Panc1 (cell line): Measurements from ENCODE around the gene RANBP3L. TPM values are rescaled to one million over a fixed set of nuclear protein-coding genes. Genes with fewer than 3 reads are reported as not detected.

Experiments used
- ATAC-seq: fragments of 200-7000 bp; cut with Tn5 transposase; 2 replicates; pipeline ENCODE4 v1.9.1; 2020; ENCODE audit warnings: mild to moderate bottlenecking, moderate library complexity
- BruUV-seq: library from RNA; stranded (reverse); fragments of 400-500 nt; replicated peaks from 2 replicates; lab custom pipeline; 2021; lab: Mats Ljungman, UMichigan
- CTCF ChIA-PET: fragments of 300-600 bp; sonication (Branson Sonifier 250); formaldehyde crosslinking; loops from one replicate; lab custom pipeline; 2022; ENCODE audit warnings: antibody characterized with exemption; lab: Charles Lee
- POLR2A ChIA-PET: fragments of 300-600 bp; sonication (Branson Sonifier 250); formaldehyde crosslinking; loops from one replicate; lab custom pipeline; 2022; ENCODE audit warnings: antibody characterized with exemption; lab: Charles Lee
- DNase-seq: peaks from one replicate; pipeline ENCODE4 v3.0.0-alpha.2; 2010; ENCODE audit warnings: low read depth, low spot score
- H3K27ac ChIP-seq: 2 replicates; pipeline ENCODE4 v1.5.1; 2011; ENCODE audit warnings: mild to moderate bottlenecking, low read length, inconsistent platforms
- H3K27me3 ChIP-seq: fragments of 200-500 bp; sonication (Bioruptor generic); 2 replicates; pipeline ENCODE4 v1.6.0; 2014; ENCODE audit warnings: low read length, inconsistent platforms; ENCODE audit not compliant: control insufficient read depth, insufficient read depth
- H3K36me3 ChIP-seq: fragments of 200-500 bp; sonication (Bioruptor generic); 2 replicates; pipeline ENCODE4 v1.5.1; 2014; ENCODE audit warnings: inconsistent platforms, mild to moderate bottlenecking, low read length, moderate library complexity; ENCODE audit not compliant: control insufficient read depth, insufficient read depth
- H3K4me1 ChIP-seq: 2 replicates; pipeline ENCODE4 v1.5.1; 2011; ENCODE audit warnings: inconsistent platforms, mild to moderate bottlenecking, low read length, moderate library complexity; ENCODE audit not compliant: control insufficient read depth, insufficient read depth
- H3K4me3 ChIP-seq, 2 experiments: 2 replicates each; pipeline ENCODE4 v1.5.1; 2011 to 2012; ENCODE audit warnings: low read depth in 2 of 2, low read length in 2 of 2, mild to moderate bottlenecking in 2 of 2, inconsistent platforms in 1 of 2, moderate library complexity in 1 of 2
- H3K9me3 ChIP-seq: fragments of 200-500 bp; sonication (Bioruptor generic); 2 replicates; pipeline ENCODE4 v1.5.1; 2014; ENCODE audit warnings: low read depth, mild to moderate bottlenecking, inconsistent platforms, low read length, moderate library complexity; ENCODE audit not compliant: control insufficient read depth, insufficient read depth
- CTCF ChIP-seq: fragments of 450-650 bp; IDR thresholded peaks from 2 replicates; pipeline ENCODE4 v1.5.1; 2017; ENCODE audit warnings: mild to moderate bottlenecking
- POLR2AphosphoS5 ChIP-seq: IDR thresholded peaks from 2 replicates; pipeline ENCODE4 v1.6.1; 2012; ENCODE audit warnings: mild to moderate bottlenecking, low read depth, low read length, moderate library complexity
- REST ChIP-seq, 2 experiments: IDR thresholded peaks; 2 replicates each; pipeline ENCODE4 v1.6.1; 2011 to 2012; ENCODE audit warnings: low read depth in 2 of 2, control low read depth in 1 of 2, low read length in 1 of 2, mild to moderate bottlenecking in 1 of 2, moderate library complexity in 1 of 2; ENCODE audit not compliant: insufficient read depth in 1 of 2
- SIN3A ChIP-seq: IDR thresholded peaks from 2 replicates; pipeline ENCODE4 v1.6.1; 2012; ENCODE audit warnings: low read depth, mild to moderate bottlenecking, low read length, moderate library complexity, borderline replicate concordance; ENCODE audit not compliant: insufficient read depth
- TCF7L2 ChIP-seq: IDR thresholded peaks from 2 replicates; pipeline ENCODE4 v1.6.1; 2011; ENCODE audit warnings: mild to moderate bottlenecking, low read depth, low read length, inconsistent platforms
- in situ Hi-C: cut with HindIII; loops from 2 replicates; pipeline ENCODE4 v1.10.0; 2016; ENCODE audit warnings: low sequenced_read_pairs, low pct_unique_long_range_greater_than_20kb
- intact Hi-C: fragments of 100-400 bp; cut with micrococcal nuclease; formaldehyde crosslinking; loops from one replicate; pipeline ENCODE4 v1.10.0; 2022; ENCODE audit not compliant: unreplicated experiment
- total RNA-seq: library from RNA; stranded (reverse); gene quantifications from one replicate; pipeline ENCODE4 v1.2.1, GENCODE V29; 2021; ENCODE audit not compliant: unreplicated experiment

Gene RANBP3L
- total RNA-seq, 1 experiment from 2014 or later = 0.28 TPM

GRCh38 chr5:36215910-36216309, 85.8 kb downstream of the RANBP3L start:
- H3K36me3 ChIP-seq = peaks cover 12% of the 10 kb centered on the region
- TF ChIP-seq SIN3A = no peak
- TF ChIP-seq POLR2AphosphoS5 = no peak
- TF ChIP-seq CTCF = no peak
- no peak for TF ChIP-seq TCF7L2
- no peak for TF ChIP-seq REST (IDR thresholded peaks at IDR 0.05; ENCODE audit: insufficient read depth in 1 of 2, low read depth in 2 of 2, low read length in 1 of 2)
- POLR2A ChIA-PET = no interaction called here
- H3K27ac ChIP-seq = no peak overlapping the region
- H3K4me3 ChIP-seq = no peak overlapping the region
- DNase-seq (no peak), ATAC-seq (no peak)
- no peaks in the 10 kb centered on the region for H3K9me3 ChIP-seq
- BruUV-seq = TSS peak; percentile 21
- intact Hi-C loops (no loop called here), in situ Hi-C loops (no loop called here)
- no peaks in the 10 kb centered on the region for H3K4me1 ChIP-seq
- CTCF ChIA-PET = interaction anchor here (0.6 kb wide), 1 partner anchor 39 kb away, joined by 3 read pairs; no protein-coding TSS in a partner anchor
- no peaks in the 10 kb centered on the region for H3K27me3 ChIP-seq

GRCh38 chr5:36214436-36214835, 87.3 kb downstream of the RANBP3L start:
- H3K4me3 ChIP-seq = no peak overlapping the region
- H3K9me3 ChIP-seq = no peaks in the 10 kb centered on the region
- ChIA-PET CTCF (no interaction called here), POLR2A (no interaction called here)
- intact Hi-C loops = no loop called here
- H3K27me3 ChIP-seq = no peaks in the 10 kb centered on the region
- no peaks in the 10 kb centered on the region for H3K4me1 ChIP-seq
- in situ Hi-C loops = no loop called here
- peaks cover 10% of the 10 kb centered on the region for H3K36me3 ChIP-seq
- BruUV-seq = no TSS peak
- H3K27ac ChIP-seq = no peak overlapping the region
- TF ChIP-seq TCF7L2 (no peak), POLR2AphosphoS5 (no peak), SIN3A (no peak), CTCF (no peak), REST (IDR thresholded peaks at IDR 0.05; ENCODE audit: insufficient read depth in 1 of 2, low read depth in 2 of 2, low read length in 1 of 2) (no peak)
- DNase-seq = no peak
- no peak for ATAC-seq
